HG03196 (cell line): ENCODE measurements around the gene FOXO6.

Experiments
- ATAC-seq: cut with Tn5 transposase; IDR thresholded peaks from one replicate; pipeline ENCODE4 v1.9.1; 2021; ENCODE audit not compliant: unreplicated experiment

The FOXO6 gene

GRCh38 chr1:41423511-41424191, 62.4 kb downstream of the FOXO6 start:
- no peak for ATAC-seq

- ATAC-seq = no peak
These were observed 63.4 kb downstream of the FOXO6 start for GRCh38 chr1:41424581-41425118.

DNA sequence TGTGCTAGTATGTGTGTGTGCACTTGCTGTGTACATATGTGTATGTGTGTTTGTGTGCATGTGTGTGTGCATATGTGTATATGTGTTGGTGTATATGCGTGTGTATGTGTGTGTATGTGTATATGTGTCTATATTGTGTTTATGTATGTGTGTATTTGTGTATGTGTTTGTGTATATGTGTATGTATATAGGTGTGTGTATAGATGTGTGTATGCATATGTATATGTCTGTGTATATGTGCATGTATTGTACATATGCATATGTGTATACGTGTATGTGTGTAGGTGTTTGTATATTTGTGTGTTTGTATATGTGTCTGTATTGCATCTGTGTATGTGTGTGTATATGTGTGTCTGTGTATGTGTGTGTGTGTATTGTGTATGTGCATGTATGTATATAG, 64.1 kb downstream of the FOXO6 start:
- no peak for ATAC-seq

- no peak for ATAC-seq
These were observed 65.1 kb downstream of the FOXO6 start for GRCh38 chr1:41426201-41426890.

GRCh38 chr1:41427122-41427913, 66.1 kb downstream of the FOXO6 start:
- no peak for ATAC-seq

DNA sequence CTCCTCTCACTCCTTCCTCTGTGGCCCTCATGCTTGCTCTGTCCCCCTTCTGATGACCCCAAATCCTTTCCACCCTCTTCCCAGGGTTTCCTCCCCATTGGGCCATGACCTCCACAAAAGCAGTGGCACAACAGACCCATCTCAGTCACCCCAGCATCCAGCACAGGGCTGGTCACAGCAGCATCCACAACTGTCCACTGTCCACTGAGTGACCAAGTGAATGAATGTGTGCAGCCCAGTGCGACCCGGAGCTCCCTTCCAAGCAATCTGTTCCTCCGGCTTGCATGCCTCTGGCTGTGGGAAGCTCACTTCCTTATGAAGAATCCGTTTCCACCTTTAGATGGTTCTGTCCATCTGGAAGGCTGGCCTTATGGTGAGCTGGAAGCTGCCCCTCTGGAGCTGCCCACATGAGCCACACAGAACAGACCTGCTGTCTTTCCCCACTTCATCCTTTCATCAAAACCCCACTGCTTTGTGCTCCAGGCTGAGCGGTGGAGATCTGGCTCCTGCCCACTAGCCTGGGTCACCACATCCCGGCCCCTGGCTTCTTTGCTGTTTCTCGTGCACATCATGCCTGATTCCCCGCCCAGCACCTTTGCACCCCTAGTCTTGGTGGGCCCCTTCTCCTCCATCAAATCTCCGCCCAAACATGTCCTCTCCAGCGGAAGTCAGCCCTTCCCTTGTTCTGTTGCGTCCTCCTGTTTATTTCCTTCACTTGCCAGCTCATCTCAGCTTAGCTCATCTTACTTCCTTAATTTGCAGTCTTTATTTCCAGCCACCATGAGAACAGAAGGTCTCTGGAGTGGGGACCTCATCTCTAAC, 66.9 kb downstream of the FOXO6 start:
- ATAC-seq = no peak

GRCh38 chr1:41428738-41429640, 67.8 kb downstream of the FOXO6 start:
- no peak for ATAC-seq

- no peak for ATAC-seq
These were observed 68.4 kb downstream of the FOXO6 start for GRCh38 chr1:41429641-41430035.

DNA sequence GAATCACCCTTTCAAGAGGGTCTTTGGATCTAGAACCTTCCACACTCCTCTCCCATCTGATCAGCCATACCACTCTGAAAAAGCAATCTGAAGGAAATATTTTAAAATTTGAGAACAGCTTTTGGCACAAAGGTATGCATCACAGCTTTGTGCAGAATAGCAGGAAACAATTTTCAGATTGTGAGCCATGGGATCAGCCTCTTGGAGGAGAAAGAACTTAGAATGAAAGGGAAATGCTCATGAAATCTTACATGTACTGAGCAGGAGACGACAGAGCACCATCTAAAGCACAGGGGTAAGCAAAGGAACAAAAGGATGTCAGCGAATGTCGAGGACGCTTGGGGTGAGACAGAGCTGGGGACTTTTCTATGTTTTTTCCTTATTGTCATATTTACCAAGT, 68.8 kb downstream of the FOXO6 start:
- ATAC-seq = no peak

- no peak for ATAC-seq
These were observed 69.3 kb downstream of the FOXO6 start for GRCh38 chr1:41430582-41430981.

DNA sequence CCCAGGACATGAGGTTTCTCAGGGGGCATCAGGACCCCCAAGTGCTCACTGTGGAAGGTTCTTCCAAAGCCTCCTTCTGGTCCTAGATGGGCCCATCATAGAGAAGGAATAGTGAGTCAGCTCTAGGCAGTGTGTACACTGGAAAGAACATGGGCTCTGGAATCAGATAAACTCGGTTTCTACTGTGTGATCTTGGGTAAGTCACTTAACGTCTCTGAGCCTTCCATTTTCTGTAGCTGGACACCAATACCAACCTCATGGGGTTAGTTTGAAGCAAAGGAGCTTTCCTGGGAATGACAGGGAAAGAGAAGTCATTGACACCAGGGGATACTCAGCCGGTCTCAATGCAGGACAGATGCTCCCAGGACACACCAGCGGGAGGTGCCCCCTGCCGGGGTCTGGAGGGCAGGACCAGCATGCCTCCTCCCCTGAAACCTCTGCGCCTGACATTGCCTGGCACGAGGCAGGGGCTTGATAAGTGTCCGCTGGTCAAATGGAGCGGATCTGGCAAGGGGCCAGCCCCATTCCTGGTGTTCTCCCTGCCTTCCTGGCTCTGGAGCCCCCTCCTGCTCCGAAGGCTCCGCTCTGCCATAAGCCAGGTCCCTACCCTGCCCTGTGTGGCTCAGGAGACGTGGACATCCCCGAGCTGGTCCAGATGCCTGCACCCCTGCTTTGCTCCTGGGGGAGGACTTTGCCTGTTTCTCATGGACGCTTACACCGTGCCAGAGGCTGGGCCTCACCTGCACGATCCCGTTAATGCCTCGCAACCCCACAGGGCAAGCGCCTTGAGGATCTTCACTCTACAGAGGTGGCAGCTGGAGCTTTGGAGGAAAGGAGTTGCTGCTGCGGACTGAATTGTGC, 70.5 kb downstream of the FOXO6 start:
- no peak for ATAC-seq
